Sigmoid colon (tissue), 7 donors: ENCODE results near the gene CENPVL1. TPM values are rescaled to one million over a fixed set of nuclear protein-coding genes. Genes with fewer than 3 reads are reported as not detected.
A peak's percentile ranks its signal among the peaks of the same experiment; 100 is the strongest.

Source experiments
- DNase-seq: peaks from one replicate; pipeline ENCODE4 v3.0.0-alpha.2; 2019
- H3K27ac ChIP-seq, 4 donors: fragments of 200-600 bp; sonication (generic); one replicate each; pipeline ENCODE4 v1.5.1; 2016 to 2019; ENCODE audit warnings: mild to moderate bottlenecking in 1 of 4
- H3K27me3 ChIP-seq, 3 donors: fragments of 200-600 bp; sonication (generic); one replicate each; pipeline ENCODE4 v1.5.1; 2019; ENCODE audit warnings: mild to moderate bottlenecking in 1 of 3
- H3K36me3 ChIP-seq, 4 donors: fragments of 200-600 bp; sonication (generic); one replicate each; pipeline ENCODE4 v1.5.1; 2016 to 2019
- H3K4me1 ChIP-seq, 4 donors: fragments of 200-600 bp; sonication (generic); one replicate each; pipeline ENCODE4 v1.5.1; 2017 to 2019
- H3K4me3 ChIP-seq, 4 donors: fragments of 200-600 bp; sonication (generic); one replicate each; pipeline ENCODE4 v1.5.1; 2017 to 2019; ENCODE audit warnings: mild to moderate bottlenecking in 2 of 4, moderate library complexity in 1 of 4
- H3K9me3 ChIP-seq, 4 donors: fragments of 200-600 bp in 3 of 4; sonication (generic) in 3 of 4; one replicate each; pipeline versions ENCODE4 v1.5.1 to v1.6.1; 2013 to 2019
- CTCF ChIP-seq, 4 experiments: fragments of 450-650 bp in 3 of 4; fragments of 200-600 bp in 1 of 4; IDR thresholded peaks; one replicate each; pipeline ENCODE4 v1.5.1; 2016 to 2019; ENCODE audit warnings: antibody characterized with exemption in 4 of 4, mild to moderate bottlenecking in 3 of 4, moderate library complexity in 2 of 4
- EP300 ChIP-seq, 4 donors: sonication (generic); formaldehyde crosslinking; IDR thresholded peaks; one replicate each; pipeline ENCODE4 v1.6.1; 2017; ENCODE audit warnings: antibody characterized with exemption in 4 of 4
- POLR2A ChIP-seq, 2 donors: fragments of 450-650 bp; IDR thresholded peaks; one replicate each; pipeline ENCODE4 v1.6.1; 2016; ENCODE audit warnings: antibody characterized with exemption in 2 of 2, mild to moderate bottlenecking in 2 of 2, moderate library complexity in 2 of 2
- POLR2AphosphoS5 ChIP-seq, 4 donors: sonication (generic); formaldehyde crosslinking; IDR thresholded peaks; one replicate each; pipeline ENCODE4 v1.6.1; 2017; ENCODE audit warnings: antibody characterized with exemption in 4 of 4
- WGBS, 2 donors: extraction: QIAGEN DNeasy Blood & Tissue Kit; methylation state at CpG; one replicate each; pipeline ENCODE4 v1.1.7; 2013; 5-methylcytosine and 5-hydroxymethylcytosine counted together
- intact Hi-C: fragments of 100-400 bp; cut with DNase I; formaldehyde crosslinking; loops from one replicate; pipeline ENCODE4 v1.15.1; 2023
- polyA plus RNA-seq, 3 donors: library from polyadenylated mRNA; stranded (reverse); fragments of 200-250 nt; gene quantifications; one replicate each; pipeline ENCODE4 v1.2.3, GENCODE V29; 2013
- total RNA-seq, 4 donors: library from RNA; depleted of rRNA; stranded (reverse); fragments of >200 nt; gene quantifications; one replicate each; pipeline ENCODE4 v1.1.0, GENCODE V29; 2016
- donor health status: healthy with polysubstance abuse.
- donor health status: Bipolar disorder and iron deficiency.
- donor health status: healthy.

CENPVL1 gene
- total and polyA plus RNA-seq, 7 donors, result not detected

GRCh38 chrX:51728202-51728601 lies 17.9 kb downstream of the CENPVL1 start:
- Histone ChIP-seq H3K4me1 (no peaks in the 10 kb centered on the region), H3K27ac (no peak overlapping the region), H3K36me3 (no peaks in the 10 kb centered on the region), H3K9me3 (no peaks in the 10 kb centered on the region), H3K4me3 (no peak overlapping the region), H3K27me3 (peaks cover 0 to 3% (median 0%) of the 10 kb centered on the region in 3 donors)
- intact Hi-C loops, result no loop called here
- no peak for TF ChIP-seq CTCF (IDR thresholded peaks at IDR 0.05)
- TF ChIP-seq EP300 (IDR thresholded peaks at IDR 0.05), result no peak
- no peak for TF ChIP-seq POLR2A (IDR thresholded peaks at IDR 0.05)
- no peak for TF ChIP-seq POLR2AphosphoS5 (IDR thresholded peaks at IDR 0.05)
- no peak for DNase-seq

- WGBS, 2 donors, result 13 to 20% methylated on average over 2 of the region's 2 CpGs
- no peak overlapping the region for H3K4me3 ChIP-seq
- intact Hi-C loops, result no loop called here
- no peak for DNase-seq
- H3K36me3 ChIP-seq, result no peaks in the 10 kb centered on the region
- H3K27ac ChIP-seq, result no peak overlapping the region
- no peak for TF ChIP-seq EP300 (IDR thresholded peaks at IDR 0.05)
- no peak for TF ChIP-seq POLR2AphosphoS5 (IDR thresholded peaks at IDR 0.05)
- TF ChIP-seq CTCF (IDR thresholded peaks at IDR 0.05), result no peak
- no peak for TF ChIP-seq POLR2A (IDR thresholded peaks at IDR 0.05)
- no peaks in the 10 kb centered on the region for H3K27me3 ChIP-seq
- no peaks in the 10 kb centered on the region for H3K9me3 ChIP-seq
- no peaks in the 10 kb centered on the region for H3K4me1 ChIP-seq
Observed at GRCh38 chrX:51737091-51737490, 26.8 kb downstream of the CENPVL1 start.

- Histone ChIP-seq H3K4me3 (peak overlapping the region in 3 of 4 donors; percentile 52 to 59 (median 55)), H3K27me3 (no peaks in the 10 kb centered on the region), H3K36me3 (no peaks in the 10 kb centered on the region), H3K9me3 (no peaks in the 10 kb centered on the region), H3K4me1 (peaks cover 0 to 4% (median 0%) of the 10 kb centered on the region in 4 donors), H3K27ac (peak overlapping the region in 3 of 4 donors; percentile 69 to 76 (median 70))
- 90 to 98% methylated on average over 3 of the region's 3 CpGs for WGBS, 2 donors
- intact Hi-C loops, result loop anchor here (10.0 kb wide), 1 partner anchor 152 kb away; the partner anchor contains the start of gene MAGED1
- DNase-seq, result no peak
- TF ChIP-seq POLR2AphosphoS5 (IDR thresholded peaks at IDR 0.05) (no peak), CTCF (IDR thresholded peaks at IDR 0.05) (no peak)
Observed at GRCh38 chrX:51742586-51742985, 32.3 kb downstream of the CENPVL1 start.

- Histone ChIP-seq H3K9me3 (no peaks in the 10 kb centered on the region), H3K4me1 (peaks cover 0 to 4% (median 0%) of the 10 kb centered on the region in 4 donors), H3K27me3 (no peaks in the 10 kb centered on the region), H3K4me3 (peak within 1 kb of the TSS; percentile 52 to 61 (median 57)), H3K27ac (peak within 1 kb of the TSS; percentile 69 to 77 (median 73)), H3K36me3 (no peaks in the 10 kb centered on the region)
- TF ChIP-seq POLR2AphosphoS5 (IDR thresholded peaks at IDR 0.05) (peak; percentile 47 to 72 (median 62)), EP300 (IDR thresholded peaks at IDR 0.05) (no peak)
- DNase-seq, result peak; percentile 86
- intact Hi-C loops, result loop anchor here (10.0 kb wide), 1 partner anchor 151 kb away; the partner anchor contains the start of gene MAGED1
- whole genome bisulfite sequencing, 2 donors, result 0 to 1% methylated on average over 63 of the region's 63 CpGs
Observed at GRCh38 chrX:51743179-51743957, 33.1 kb downstream of the CENPVL1 start, which contains the start of gene GSPT2. Gene GSPT2 (plus strand): TSS chrX:51743442. CDS start chrX:51743627, 185 bp downstream.

- H3K27me3 ChIP-seq, result no peaks in the 10 kb centered on the region
- intact Hi-C loops, result loop anchor here (10.0 kb wide), 1 partner anchor 147 kb away; the partner anchor contains the start of gene MAGED1
- H3K36me3 ChIP-seq, result no peaks in the 10 kb centered on the region
- H3K9me3 ChIP-seq, result no peaks in the 10 kb centered on the region
- peaks cover 0 to 3% (median 0%) of the 10 kb centered on the region in 4 donors for H3K4me1 ChIP-seq
- no peak overlapping the region for H3K4me3 ChIP-seq
- no peak overlapping the region for H3K27ac ChIP-seq
- TF ChIP-seq EP300 (IDR thresholded peaks at IDR 0.05), result no peak
- no peak for DNase-seq
Observed at GRCh38 chrX:51747671-51748070, 37.4 kb downstream of the CENPVL1 start.
